GM23338 (cell line): ENCODE data around the gene KRTAP4-11. TPM values are rescaled to one million over a fixed set of nuclear protein-coding genes. Genes with fewer than 3 reads are reported as not detected.
"Not testable (repeated sequence)": the region's sequence is repeated elsewhere in the genome, so short reads cannot be mapped to it uniquely, and the experiment has no call there.

Source experiments
- ATAC-seq: fragments of 200-7000 bp; cut with Tn5 transposase; 3 replicates; pipeline ENCODE4 v1.9.1; 2020
- DNase-seq: peaks from one replicate; pipeline ENCODE4 v3.0.0-alpha.2; 2015; ENCODE audit warnings: low spot score
- H2AFZ ChIP-seq: fragments of 200-600 bp; sonication (generic); 2 replicates; pipeline ENCODE4 v1.8.0; 2016; ENCODE audit warnings: antibody characterized with exemption, mild to moderate bottlenecking, moderate library complexity
- H3F3A ChIP-seq: fragments of 200-600 bp; sonication (generic); replicated peaks from 2 replicates; pipeline ENCODE4 v1.8.0; 2017; ENCODE audit warnings: antibody characterized with exemption, mixed run types, low read depth
- H3K27ac ChIP-seq: fragments of 200-600 bp; sonication (generic); 2 replicates; pipeline ENCODE4 v1.6.1; 2016; ENCODE audit warnings: low read depth
- H3K27me3 ChIP-seq: fragments of 200-600 bp; sonication (generic); 2 replicates; pipeline ENCODE4 v1.8.0; 2016; ENCODE audit warnings: mild to moderate bottlenecking, mixed run types, moderate library complexity; ENCODE audit not compliant: insufficient read depth
- H3K36me3 ChIP-seq: fragments of 200-600 bp; sonication (generic); 2 replicates; pipeline ENCODE4 v1.8.0; 2016; ENCODE audit warnings: mild to moderate bottlenecking; ENCODE audit not compliant: insufficient read depth
- H3K4me1 ChIP-seq: fragments of 200-600 bp; sonication (generic); 2 replicates; pipeline ENCODE4 v1.8.0; 2016; ENCODE audit warnings: mild to moderate bottlenecking, moderate library complexity; ENCODE audit not compliant: insufficient read depth
- H3K4me2 ChIP-seq: fragments of 200-600 bp; sonication (generic); 2 replicates; pipeline ENCODE4 v1.7.1; 2017; ENCODE audit warnings: mixed run types
- H3K4me3 ChIP-seq: fragments of 200-600 bp; sonication (generic); 2 replicates; pipeline ENCODE4 v1.6.1; 2016; ENCODE audit warnings: mixed run types
- H3K79me2 ChIP-seq: fragments of 200-600 bp; sonication (generic); replicated peaks from 2 replicates; pipeline ENCODE4 v1.8.0; 2017; ENCODE audit warnings: mild to moderate bottlenecking; ENCODE audit not compliant: insufficient read depth
- H3K9me2 ChIP-seq: fragments of 200-600 bp; sonication (generic); 2 replicates; pipeline ENCODE4 v1.8.0; 2017; ENCODE audit not compliant: insufficient read depth
- H4K20me1 ChIP-seq: fragments of 200-600 bp; sonication (generic); replicated peaks from 2 replicates; pipeline ENCODE4 v1.8.0; 2017; ENCODE audit warnings: mild to moderate bottlenecking; ENCODE audit not compliant: insufficient read depth
- H3K27ac Mint-ChIP-seq: 2 replicates; pipeline ENCODE4 v1.8.0; 2020; ENCODE audit warnings: inconsistent platforms, mild to moderate bottlenecking, moderate library complexity, mixed read lengths
- H3K27me3 Mint-ChIP-seq: 3 replicates; pipeline ENCODE4 v1.8.0; 2022; ENCODE audit warnings: low read depth, mild to moderate bottlenecking, moderate library complexity, mixed read lengths, inconsistent platforms; ENCODE audit not compliant: insufficient read depth, poor library complexity
- H3K36me3 Mint-ChIP-seq: 3 replicates; pipeline ENCODE4 v1.8.0; 2021; ENCODE audit warnings: low read depth, mild to moderate bottlenecking, inconsistent platforms, moderate library complexity, mixed read lengths
- H3K4me1 Mint-ChIP-seq: 3 replicates; pipeline ENCODE4 v1.8.0; 2020; ENCODE audit warnings: mild to moderate bottlenecking, inconsistent platforms, mixed read lengths
- H3K4me3 Mint-ChIP-seq: 3 replicates; pipeline ENCODE4 v1.8.0; 2021; ENCODE audit warnings: moderate library complexity, mild to moderate bottlenecking, inconsistent platforms, mixed read lengths
- H3K9me3 Mint-ChIP-seq: 3 replicates; pipeline ENCODE4 v1.8.0; 2020; ENCODE audit warnings: moderate library complexity, mild to moderate bottlenecking, inconsistent platforms, mixed read lengths
- ZNF114 ChIP-seq: fragments of 250-450 bp; sonication (Bioruptor Pico); IDR thresholded peaks from 2 replicates; pipeline ENCODE4 v1.5.0; 2020; ENCODE audit warnings: mild to moderate bottlenecking, moderate library complexity
- polyA plus RNA-seq: library from polyadenylated mRNA; unstranded; fragments of >200 nt; fragmentation: Nextera tagmentation; extraction: Ambion mirVana; gene quantifications from 2 replicates; pipeline ENCODE4 v1.2.1, GENCODE V29; 2016
- total RNA-seq: library from RNA; depleted of rRNA; stranded (reverse); fragments of >200 nt; shearing (Covaris generic); gene quantifications from 2 replicates; pipeline ENCODE4 v1.2.3, GENCODE V29; 2014
- TF ChIP-seq, protein P1 (sequence below): fragments of 250-450 bp; sonication (Bioruptor Pico); IDR thresholded peaks from 2 replicates; pipeline ENCODE4 v1.5.0; 2020; ENCODE audit warnings: mild to moderate bottlenecking, moderate library complexity
- TF ChIP-seq, protein P2 (sequence below): IDR thresholded peaks from 2 replicates; pipeline ENCODE4 v1.6.1; 2016; ENCODE audit warnings: antibody characterized with exemption

KRTAP4-11 gene
- total and polyA plus RNA-seq, 2 experiments from 2014 or later: not detected

DNA sequence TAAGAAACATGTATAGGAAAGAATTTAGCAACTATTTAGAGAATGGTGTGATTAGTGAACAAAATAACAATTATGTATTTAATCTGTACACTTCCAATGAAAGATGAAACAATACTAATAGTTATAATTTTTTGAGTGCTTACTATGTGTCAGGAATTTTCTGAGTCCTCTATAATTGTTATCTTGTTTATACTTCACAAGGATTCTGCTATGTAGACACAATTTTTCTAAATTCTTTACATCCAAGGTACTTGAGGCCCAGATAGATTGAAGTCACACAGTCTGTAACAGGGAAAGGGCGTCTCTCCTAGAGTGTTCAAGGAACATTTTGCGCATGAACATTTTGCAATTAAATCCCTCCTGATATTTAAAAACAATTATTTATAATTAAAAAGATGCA is 6.9 kb upstream of the KRTAP4-11 start:
- Mint-ChIP-seq H3K27me3 (peaks cover 5% of the 10 kb centered on the region), H3K36me3 (no peaks in the 10 kb centered on the region), H3K4me1 (peaks cover 9% of the 10 kb centered on the region), H3K9me3 (no peaks in the 10 kb centered on the region; the same call in 2 of the 3 replicates), H3K27ac (no peak overlapping the region), H3K4me3 (no peak overlapping the region)
- Histone ChIP-seq H3K4me3 (no peak overlapping the region), H4K20me1 (no peaks in the 10 kb centered on the region), H3K36me3 (no peaks in the 10 kb centered on the region; the same call in 1 of the 2 replicates), H3K9me2 (no peaks in the 10 kb centered on the region), H3K27ac (no peak overlapping the region), H3K27me3 (no peaks in the 10 kb centered on the region), H2AFZ (no peak overlapping the region), H3K4me1 (no peaks in the 10 kb centered on the region), H3K4me2 (no peak overlapping the region), H3K79me2 (no peaks in the 10 kb centered on the region), H3F3A (no peaks in the 10 kb centered on the region)
- DNase-seq: no peak
- ATAC-seq: no peak
- TF ChIP-seq ZNF114 (CRISPR knock-in tag): no peak
- TF ChIP-seq, protein P1, sequence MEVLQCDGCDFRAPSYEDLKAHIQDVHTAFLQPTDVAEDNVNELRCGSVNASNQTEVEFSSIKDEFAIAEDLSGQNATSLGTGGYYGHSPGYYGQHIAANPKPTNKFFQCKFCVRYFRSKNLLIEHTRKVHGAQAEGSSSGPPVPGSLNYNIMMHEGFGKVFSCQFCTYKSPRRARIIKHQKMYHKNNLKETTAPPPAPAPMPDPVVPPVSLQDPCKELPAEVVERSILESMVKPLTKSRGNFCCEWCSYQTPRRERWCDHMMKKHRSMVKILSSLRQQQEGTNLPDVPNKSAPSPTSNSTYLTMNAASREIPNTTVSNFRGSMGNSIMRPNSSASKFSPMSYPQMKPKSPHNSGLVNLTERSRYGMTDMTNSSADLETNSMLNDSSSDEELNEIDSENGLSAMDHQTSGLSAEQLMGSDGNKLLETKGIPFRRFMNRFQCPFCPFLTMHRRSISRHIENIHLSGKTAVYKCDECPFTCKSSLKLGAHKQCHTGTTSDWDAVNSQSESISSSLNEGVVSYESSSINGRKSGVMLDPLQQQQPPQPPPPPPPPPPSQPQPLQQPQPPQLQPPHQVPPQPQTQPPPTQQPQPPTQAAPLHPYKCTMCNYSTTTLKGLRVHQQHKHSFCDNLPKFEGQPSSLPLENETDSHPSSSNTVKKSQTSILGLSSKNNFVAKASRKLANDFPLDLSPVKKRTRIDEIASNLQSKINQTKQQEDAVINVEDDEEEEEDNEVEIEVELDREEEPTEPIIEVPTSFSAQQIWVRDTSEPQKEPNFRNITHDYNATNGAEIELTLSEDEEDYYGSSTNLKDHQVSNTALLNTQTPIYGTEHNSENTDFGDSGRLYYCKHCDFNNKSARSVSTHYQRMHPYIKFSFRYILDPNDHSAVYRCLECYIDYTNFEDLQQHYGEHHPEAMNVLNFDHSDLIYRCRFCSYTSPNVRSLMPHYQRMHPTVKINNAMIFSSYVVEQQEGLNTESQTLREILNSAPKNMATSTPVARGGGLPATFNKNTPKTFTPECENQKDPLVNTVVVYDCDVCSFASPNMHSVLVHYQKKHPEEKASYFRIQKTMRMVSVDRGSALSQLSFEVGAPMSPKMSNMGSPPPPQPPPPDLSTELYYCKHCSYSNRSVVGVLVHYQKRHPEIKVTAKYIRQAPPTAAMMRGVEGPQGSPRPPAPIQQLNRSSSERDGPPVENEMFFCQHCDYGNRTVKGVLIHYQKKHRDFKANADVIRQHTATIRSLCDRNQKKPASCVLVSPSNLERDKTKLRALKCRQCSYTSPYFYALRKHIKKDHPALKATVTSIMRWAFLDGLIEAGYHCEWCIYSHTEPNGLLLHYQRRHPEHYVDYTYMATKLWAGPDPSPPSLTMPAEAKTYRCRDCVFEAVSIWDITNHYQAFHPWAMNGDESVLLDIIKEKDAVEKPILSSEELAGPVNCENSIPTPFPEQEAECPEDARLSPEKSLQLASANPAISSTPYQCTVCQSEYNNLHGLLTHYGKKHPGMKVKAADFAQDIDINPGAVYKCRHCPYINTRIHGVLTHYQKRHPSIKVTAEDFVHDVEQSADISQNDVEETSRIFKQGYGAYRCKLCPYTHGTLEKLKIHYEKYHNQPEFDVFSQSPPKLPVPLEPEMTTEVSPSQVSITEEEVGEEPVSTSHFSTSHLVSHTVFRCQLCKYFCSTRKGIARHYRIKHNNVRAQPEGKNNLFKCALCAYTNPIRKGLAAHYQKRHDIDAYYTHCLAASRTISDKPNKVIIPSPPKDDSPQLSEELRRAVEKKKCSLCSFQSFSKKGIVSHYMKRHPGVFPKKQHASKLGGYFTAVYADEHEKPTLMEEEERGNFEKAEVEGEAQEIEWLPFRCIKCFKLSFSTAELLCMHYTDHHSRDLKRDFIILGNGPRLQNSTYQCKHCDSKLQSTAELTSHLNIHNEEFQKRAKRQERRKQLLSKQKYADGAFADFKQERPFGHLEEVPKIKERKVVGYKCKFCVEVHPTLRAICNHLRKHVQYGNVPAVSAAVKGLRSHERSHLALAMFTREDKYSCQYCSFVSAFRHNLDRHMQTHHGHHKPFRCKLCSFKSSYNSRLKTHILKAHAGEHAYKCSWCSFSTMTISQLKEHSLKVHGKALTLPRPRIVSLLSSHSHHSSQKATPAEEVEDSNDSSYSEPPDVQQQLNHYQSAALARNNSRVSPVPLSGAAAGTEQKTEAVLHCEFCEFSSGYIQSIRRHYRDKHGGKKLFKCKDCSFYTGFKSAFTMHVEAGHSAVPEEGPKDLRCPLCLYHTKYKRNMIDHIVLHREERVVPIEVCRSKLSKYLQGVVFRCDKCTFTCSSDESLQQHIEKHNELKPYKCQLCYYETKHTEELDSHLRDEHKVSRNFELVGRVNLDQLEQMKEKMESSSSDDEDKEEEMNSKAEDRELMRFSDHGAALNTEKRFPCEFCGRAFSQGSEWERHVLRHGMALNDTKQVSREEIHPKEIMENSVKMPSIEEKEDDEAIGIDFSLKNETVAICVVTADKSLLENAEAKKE (CRISPR knock-in tag): no peak
- TF ChIP-seq, protein P2, sequence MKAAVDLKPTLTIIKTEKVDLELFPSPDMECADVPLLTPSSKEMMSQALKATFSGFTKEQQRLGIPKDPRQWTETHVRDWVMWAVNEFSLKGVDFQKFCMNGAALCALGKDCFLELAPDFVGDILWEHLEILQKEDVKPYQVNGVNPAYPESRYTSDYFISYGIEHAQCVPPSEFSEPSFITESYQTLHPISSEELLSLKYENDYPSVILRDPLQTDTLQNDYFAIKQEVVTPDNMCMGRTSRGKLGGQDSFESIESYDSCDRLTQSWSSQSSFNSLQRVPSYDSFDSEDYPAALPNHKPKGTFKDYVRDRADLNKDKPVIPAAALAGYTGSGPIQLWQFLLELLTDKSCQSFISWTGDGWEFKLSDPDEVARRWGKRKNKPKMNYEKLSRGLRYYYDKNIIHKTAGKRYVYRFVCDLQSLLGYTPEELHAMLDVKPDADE: no peak

DNA sequence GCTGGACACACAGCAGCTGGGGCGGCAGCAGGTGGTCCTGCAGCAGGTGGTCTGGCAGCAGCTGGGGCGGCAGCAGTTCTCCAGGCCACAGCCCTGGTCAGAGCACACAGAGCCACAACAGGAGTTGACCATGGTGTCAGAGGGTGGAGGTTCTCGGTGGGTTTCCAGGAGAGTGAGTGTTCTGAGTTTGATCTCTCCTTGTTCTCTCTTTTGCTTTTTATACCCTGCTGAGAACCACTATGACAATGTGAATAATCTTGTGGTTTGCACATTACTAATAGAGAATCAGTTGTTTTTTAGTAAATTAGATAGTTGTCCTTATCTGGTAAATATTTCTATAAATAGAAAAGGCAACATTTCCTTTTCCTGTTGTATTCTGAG is 5.8 kb upstream of the KRTAP4-11 start, which contains the start of gene KRTAP4-12:
TSS of gene KRTAP4-12 (minus strand) at position 192 of the 381 bp plus-strand sequence. CDS start at position 132, 60 bp downstream.
- H3K27me3 Mint-ChIP-seq, H3K27ac Mint-ChIP-seq, H3K36me3 ChIP-seq, H3K79me2 ChIP-seq, H3F3A ChIP-seq, H3K4me1 Mint-ChIP-seq, H3K4me3 ChIP-seq, DNase-seq, ATAC-seq, H3K9me3 Mint-ChIP-seq, H3K27ac ChIP-seq, H4K20me1 ChIP-seq, H3K4me2 ChIP-seq, H3K27me3 ChIP-seq, H2AFZ ChIP-seq, H3K9me2 ChIP-seq, H3K36me3 Mint-ChIP-seq, H3K4me3 Mint-ChIP-seq, H3K4me1 ChIP-seq: not testable (repeated sequence)

DNA sequence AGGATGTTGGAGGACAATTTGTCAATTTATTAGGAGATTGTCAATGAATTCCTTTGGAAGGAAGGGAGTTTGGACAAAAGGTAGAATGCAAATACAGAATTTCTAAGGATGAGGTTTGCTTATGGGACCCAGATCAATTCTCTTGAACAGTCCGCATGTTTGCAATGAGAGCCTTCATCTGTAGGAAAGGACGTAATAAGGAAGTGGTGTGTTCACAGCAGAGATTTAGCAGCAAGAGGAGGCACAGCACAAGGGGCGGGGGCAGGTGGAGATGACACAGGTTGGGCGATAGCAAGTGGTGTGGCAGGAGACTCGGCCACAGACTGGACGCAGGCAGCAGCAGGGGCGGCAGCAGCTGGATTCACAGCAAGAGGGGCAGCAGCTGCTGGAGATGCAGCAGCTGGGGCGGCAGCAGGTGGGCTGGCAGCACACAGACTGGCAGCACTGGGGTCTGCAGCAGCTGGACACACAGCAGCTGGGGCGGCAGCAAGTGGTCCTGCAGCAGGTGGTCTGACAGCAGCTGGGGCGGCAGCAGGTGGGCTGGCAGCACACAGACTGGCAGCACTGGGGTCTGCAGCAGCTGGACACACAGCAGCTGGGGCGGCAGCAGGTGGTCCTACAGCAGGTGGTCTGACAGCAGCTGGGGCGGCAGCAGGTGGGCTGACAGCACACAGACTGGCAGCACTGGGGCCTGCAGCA is 5.3 kb upstream of the KRTAP4-11 start:
- H3K4me1 Mint-ChIP-seq: peaks cover 12% of the 10 kb centered on the region
- H3K9me2 ChIP-seq, H3K36me3 Mint-ChIP-seq, H3K27me3 Mint-ChIP-seq, H3K27me3 ChIP-seq, H3K36me3 ChIP-seq, H2AFZ ChIP-seq, ATAC-seq, H3K9me3 Mint-ChIP-seq, H4K20me1 ChIP-seq, H3K4me2 ChIP-seq, H3K4me3 Mint-ChIP-seq, H3K79me2 ChIP-seq, H3K4me1 ChIP-seq, H3K27ac ChIP-seq, H3K27ac Mint-ChIP-seq, H3F3A ChIP-seq, DNase-seq, H3K4me3 ChIP-seq: not testable (repeated sequence)
